PC-3 (cell line): Measurements from ENCODE around the gene KDELR3. TPM values are rescaled to one million over a fixed set of nuclear protein-coding genes. Genes with fewer than 3 reads are reported as not detected.

Experiments
- ATAC-seq: fragments of 200-7000 bp; cut with Tn5 transposase; 2 replicates; pipeline ENCODE4 v1.9.1; 2020; ENCODE audit warnings: mild to moderate bottlenecking, moderate library complexity
- BruUV-seq: library from RNA; stranded (reverse); fragments of 400-500 nt; replicated peaks from 2 replicates; lab custom pipeline; 2021; lab: Mats Ljungman, UMichigan
- CTCF ChIA-PET: fragments of 300-600 bp; sonication (Branson Sonifier 250); formaldehyde crosslinking; loops from one replicate; lab custom pipeline; 2022; ENCODE audit warnings: antibody characterized with exemption; lab: Charles Lee
- POLR2A ChIA-PET: fragments of 300-600 bp; sonication (Branson Sonifier 250); formaldehyde crosslinking; loops from one replicate; lab custom pipeline; 2022; ENCODE audit warnings: antibody characterized with exemption; ENCODE audit not compliant: unreplicated experiment; lab: Charles Lee
- DNase-seq: peaks from one replicate; pipeline ENCODE4 v3.0.0-alpha.2; 2015
- H2AFZ ChIP-seq: fragments of 300-600 bp; sonication (generic); 2 replicates; pipeline ENCODE4 v1.6.0; 2016; ENCODE audit warnings: antibody characterized with exemption, low read length
- H3F3A ChIP-seq: fragments of 300-600 bp; sonication (generic); one replicate; pipeline ENCODE4 v1.6.0; 2017; ENCODE audit warnings: antibody characterized with exemption, low read length, control low read depth, mild to moderate bottlenecking; ENCODE audit not compliant: unreplicated experiment
- H3K27ac ChIP-seq: fragments of 300-600 bp; sonication (generic); 2 replicates; pipeline ENCODE4 v1.5.1; 2016; ENCODE audit warnings: mild to moderate bottlenecking, low read length
- H3K27me3 ChIP-seq: fragments of 300-600 bp; sonication (generic); 2 replicates; pipeline ENCODE4 v1.6.1; 2016; ENCODE audit warnings: low read length, mixed read lengths
- H3K36me3 ChIP-seq: fragments of 300-600 bp; sonication (generic); 2 replicates; pipeline ENCODE4 v1.6.1; 2016; ENCODE audit warnings: low read depth, mixed run types, low read length, mixed read lengths
- H3K4me1 ChIP-seq: fragments of 300-600 bp; sonication (generic); 2 replicates; pipeline ENCODE4 v1.5.1; 2016; ENCODE audit warnings: low read length; ENCODE audit not compliant: insufficient read depth
- H3K4me2 ChIP-seq: fragments of 300-600 bp; sonication (generic); 2 replicates; pipeline ENCODE4 v1.6.0; 2016; ENCODE audit warnings: low read length
- H3K4me3 ChIP-seq: fragments of 300-600 bp; sonication (generic); 2 replicates; pipeline ENCODE4 v1.5.1; 2016; ENCODE audit warnings: mild to moderate bottlenecking, low read length, mixed read lengths
- H3K79me2 ChIP-seq: fragments of 300-600 bp; sonication (generic); 2 replicates; pipeline ENCODE4 v1.6.1; 2017; ENCODE audit warnings: low read length, mixed read lengths
- H3K9ac ChIP-seq: fragments of 300-600 bp; sonication (generic); 2 replicates; pipeline ENCODE4 v1.6.0; 2016; ENCODE audit warnings: mild to moderate bottlenecking, low read length
- H3K9me2 ChIP-seq: fragments of 300-600 bp; sonication (generic); replicated peaks from 2 replicates; pipeline ENCODE4 v1.6.1; 2016; ENCODE audit warnings: mixed run types, low read length, mixed read lengths
- H3K9me3 ChIP-seq: fragments of 300-600 bp; sonication (generic); 2 replicates; pipeline ENCODE4 v1.6.1; 2016; ENCODE audit warnings: low read length, mixed read lengths
- H4K20me1 ChIP-seq: fragments of 300-600 bp; sonication (generic); 2 replicates; pipeline ENCODE4 v1.6.1; 2016; ENCODE audit warnings: low read length, mixed read lengths
- CTCF ChIP-seq: fragments of 300-600 bp; sonication (generic); conservative IDR thresholded peaks from 2 replicates; pipeline ENCODE4 v1.5.1; 2017; ENCODE audit warnings: antibody characterized with exemption, low read depth, mild to moderate bottlenecking, low read length
- EZH2 ChIP-seq: fragments of 300-600 bp; sonication (generic); IDR thresholded peaks from one replicate; pipeline ENCODE4 v1.6.1; 2017; ENCODE audit warnings: antibody characterized with exemption, mild to moderate bottlenecking, low read length; ENCODE audit not compliant: unreplicated experiment
- EZH2phosphoT487 ChIP-seq: fragments of 300-600 bp; sonication (generic); IDR thresholded peaks from 2 replicates; pipeline ENCODE4 v1.6.1; 2018; ENCODE audit warnings: mild to moderate bottlenecking, antibody characterized with exemption, low read length, borderline replicate concordance
- intact Hi-C: fragments of 100-400 bp; cut with micrococcal nuclease; formaldehyde crosslinking; loops from 2 replicates; pipeline ENCODE4 v1.9.0; 2023
- total RNA-seq: library from RNA; depleted of rRNA; stranded (reverse); fragments of >200 nt; gene quantifications from 2 replicates; pipeline ENCODE4 v1.2.3, GENCODE V29; 2014

KDELR3 gene
- total RNA-seq, 1 experiment from 2014 or later, result 17.7 TPM

DNA sequence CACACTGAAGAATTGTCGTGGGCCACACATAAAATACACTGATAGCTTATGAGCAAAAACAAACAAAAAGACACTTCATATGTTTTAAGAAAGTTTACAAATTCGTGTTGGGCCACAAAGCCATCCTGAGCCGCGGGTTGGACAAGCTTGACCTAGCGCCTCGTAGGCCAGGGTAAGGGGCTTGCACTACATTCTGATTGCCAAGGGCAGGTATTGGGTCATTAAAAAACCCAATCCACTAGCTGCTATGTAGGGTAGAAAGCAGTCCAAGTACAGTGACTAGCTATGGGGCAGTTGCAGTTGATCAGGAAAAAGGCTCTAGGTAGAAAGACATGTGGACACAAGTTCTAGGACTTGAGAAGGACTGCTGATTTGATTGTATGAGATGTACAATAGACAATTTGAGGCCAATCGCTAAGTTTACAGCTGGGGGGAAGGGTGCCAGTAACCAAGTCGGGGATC lies 14.0 kb downstream of the KDELR3 start:
- no peaks in the 10 kb centered on the region for H3K79me2 ChIP-seq
- no peaks in the 10 kb centered on the region for H4K20me1 ChIP-seq
- no peak overlapping the region for H3K4me3 ChIP-seq
- BruUV-seq, result no TSS peak
- H3K9me2 ChIP-seq, result no peaks in the 10 kb centered on the region
- POLR2A ChIA-PET, result no interaction called here
- DNase-seq (no peak), ATAC-seq (no peak)
- TF ChIP-seq EZH2phosphoT487 (no peak), CTCF (no peak), EZH2 (no peak)
- H2AFZ ChIP-seq, result no peak overlapping the region
- CTCF ChIA-PET, result no interaction called here
- no peak overlapping the region for H3K27ac ChIP-seq
- peaks cover 10% of the 10 kb centered on the region for H3F3A ChIP-seq
- H3K4me2 ChIP-seq, result no peak overlapping the region
- intact Hi-C loops, result no loop called here
- H3K27me3 ChIP-seq, result no peaks in the 10 kb centered on the region
- H3K36me3 ChIP-seq, result peaks cover 53% of the 10 kb centered on the region
- no peak overlapping the region for H3K9ac ChIP-seq
- H3K4me1 ChIP-seq, result no peaks in the 10 kb centered on the region
- no peaks in the 10 kb centered on the region for H3K9me3 ChIP-seq

GRCh38 chr22:38482662-38483308 lies 14.9 kb downstream of the KDELR3 start:
- no peaks in the 10 kb centered on the region for H3K27me3 ChIP-seq
- no peaks in the 10 kb centered on the region for H3K4me1 ChIP-seq
- no peaks in the 10 kb centered on the region for H4K20me1 ChIP-seq
- TSS peak; percentile 67 for BruUV-seq
- H3K27ac ChIP-seq, result no peak overlapping the region
- H3K9ac ChIP-seq, result no peak overlapping the region
- H3F3A ChIP-seq, result peaks cover 10% of the 10 kb centered on the region
- no peak overlapping the region for H3K4me2 ChIP-seq
- ChIA-PET CTCF (no interaction called here), POLR2A (no interaction called here)
- no peak overlapping the region for H3K4me3 ChIP-seq
- no peak overlapping the region for H2AFZ ChIP-seq
- no peaks in the 10 kb centered on the region for H3K9me2 ChIP-seq
- ATAC-seq (peak; percentile 34; the same call in 1 of the 2 replicates), DNase-seq (no peak)
- H3K36me3 ChIP-seq, result peaks cover 56% of the 10 kb centered on the region
- H3K9me3 ChIP-seq, result no peaks in the 10 kb centered on the region
- intact Hi-C loops, result no loop called here
- H3K79me2 ChIP-seq, result no peaks in the 10 kb centered on the region
- no peak for TF ChIP-seq EZH2
- no peak for TF ChIP-seq CTCF
- no peak for TF ChIP-seq EZH2phosphoT487

DNA sequence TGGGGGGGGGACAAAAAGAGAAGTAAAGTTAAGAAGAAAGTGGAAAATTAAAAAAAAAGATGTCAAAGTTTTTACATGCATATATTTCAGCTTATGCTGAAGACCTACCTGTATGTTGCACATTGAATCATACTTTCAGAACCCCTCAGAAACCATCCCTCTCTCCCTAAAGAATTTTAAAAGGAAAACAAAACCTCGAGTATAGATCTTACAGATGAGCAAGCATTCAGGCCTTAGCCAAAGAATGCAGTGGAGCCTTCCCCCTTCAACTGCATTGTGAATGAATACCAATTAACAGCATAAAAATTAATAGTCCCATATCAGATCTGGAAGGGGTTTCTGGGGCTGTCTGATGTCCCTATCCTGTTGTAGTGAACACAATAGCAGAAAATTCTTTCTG lies 16.3 kb downstream of the KDELR3 start:
- intact Hi-C loops, result no loop called here
- H3K9me3 ChIP-seq, result no peaks in the 10 kb centered on the region
- ATAC-seq (no peak), DNase-seq (no peak)
- no peaks in the 10 kb centered on the region for H3K9me2 ChIP-seq
- H3K4me3 ChIP-seq, result no peak overlapping the region
- H3K27ac ChIP-seq, result no peak overlapping the region
- H3K4me1 ChIP-seq, result no peaks in the 10 kb centered on the region
- H4K20me1 ChIP-seq, result peaks cover 6% of the 10 kb centered on the region; the same call in 1 of the 2 replicates
- BruUV-seq, result no TSS peak
- no peak overlapping the region for H2AFZ ChIP-seq
- ChIA-PET POLR2A (interaction anchor here (0.6 kb wide), 1 partner anchor 476 kb away, joined by 5 read pairs; no protein-coding TSS in a partner anchor), CTCF (no interaction called here)
- no peak overlapping the region for H3K4me2 ChIP-seq
- TF ChIP-seq EZH2phosphoT487 (no peak), EZH2 (no peak), CTCF (no peak)
- no peaks in the 10 kb centered on the region for H3K27me3 ChIP-seq
- peaks cover 70% of the 10 kb centered on the region for H3K36me3 ChIP-seq
- no peaks in the 10 kb centered on the region for H3K79me2 ChIP-seq
- no peak overlapping the region for H3K9ac ChIP-seq
- peaks cover 10% of the 10 kb centered on the region for H3F3A ChIP-seq
